H1 (cell line): Measurements from ENCODE around the gene GINS3. TPM values are rescaled to one million over a fixed set of nuclear protein-coding genes. Genes with fewer than 3 reads are reported as not detected.

Experiments used
- ASH2L ChIP-seq: fragments of 200-600, 300-600 bp; sonication (generic); IDR thresholded peaks from one replicate; pipeline ENCODE4 v1.7.1; 2017; ENCODE audit warnings: low read length
- GTF2F1 ChIP-seq: IDR thresholded peaks from 2 replicates; pipeline ENCODE4 v1.6.1; 2012; ENCODE audit warnings: low read depth, low read length, improper control_type of control experiment, borderline replicate concordance
- KDM5A ChIP-seq: fragments of 200-600 bp; IDR thresholded peaks from 2 replicates; pipeline ENCODE4 v1.7.1; 2012; ENCODE audit warnings: mild to moderate bottlenecking, low read length, inconsistent platforms, mixed read lengths
- MAX ChIP-seq: IDR thresholded peaks from 2 replicates; pipeline ENCODE4 v1.6.1; 2012; ENCODE audit warnings: inconsistent platforms
- SP1 ChIP-seq: IDR thresholded peaks from 2 replicates; pipeline ENCODE4 v1.6.1; 2011; ENCODE audit warnings: low read depth, low read length
- polyA plus RNA-seq, 7 experiments: library from polyadenylated mRNA; depleted of rRNA in 3 of 7; stranded (reverse) in 5 of 7; unstranded in 2 of 7; fragments of >200 nt in 5 of 7; fragments of 200-250 nt in 2 of 7; gene quantifications; 1 replicate in 5 of 7; 2 replicates in 1 of 7; 4 replicates in 1 of 7; pipeline versions ENCODE4 v1.2.1 to v1.2.3, GENCODE V29; 2011 to 2013; ENCODE audit warnings: missing spikeins in 2 of 7, mixed read lengths in 2 of 7
- total RNA-seq: library from RNA; stranded (reverse); fragmentation: NEBNext Ultra II Directional; extraction: Animal tissue kit (Norgen Biotek cat#: 25700); gene quantifications from 2 replicates; pipeline ENCODE4 v1.2.1, GENCODE V29; 2021

The GINS3 gene
- total and polyA plus RNA-seq, 2 of the 8 experiments (the other 6 are each of a cell fraction or from before 2014, with no cell fraction given), result 12.9 to 15.4 TPM

- no peak for TF ChIP-seq KDM5A
- no peak for TF ChIP-seq ASH2L
- no peak for TF ChIP-seq SP1
- no peak for TF ChIP-seq GTF2F1
- TF ChIP-seq MAX, result no peak
- TF ChIP-seq, all 59 proteins: peak for 0
Measured at GRCh38 chr16:58363746-58364393, 28.4 kb upstream of the GINS3 start (continued).
